ENCODE results near the gene BCOR. TPM values are rescaled to one million over a fixed set of nuclear protein-coding genes. Genes with fewer than 3 reads are reported as not detected.

The BCOR gene
- total and polyA plus RNA-seq, 2 of the 13 experiments (the other 11 are each of a cell fraction or from before 2014, with no cell fraction given), result 14.3 to 15.2 TPM

DNA sequence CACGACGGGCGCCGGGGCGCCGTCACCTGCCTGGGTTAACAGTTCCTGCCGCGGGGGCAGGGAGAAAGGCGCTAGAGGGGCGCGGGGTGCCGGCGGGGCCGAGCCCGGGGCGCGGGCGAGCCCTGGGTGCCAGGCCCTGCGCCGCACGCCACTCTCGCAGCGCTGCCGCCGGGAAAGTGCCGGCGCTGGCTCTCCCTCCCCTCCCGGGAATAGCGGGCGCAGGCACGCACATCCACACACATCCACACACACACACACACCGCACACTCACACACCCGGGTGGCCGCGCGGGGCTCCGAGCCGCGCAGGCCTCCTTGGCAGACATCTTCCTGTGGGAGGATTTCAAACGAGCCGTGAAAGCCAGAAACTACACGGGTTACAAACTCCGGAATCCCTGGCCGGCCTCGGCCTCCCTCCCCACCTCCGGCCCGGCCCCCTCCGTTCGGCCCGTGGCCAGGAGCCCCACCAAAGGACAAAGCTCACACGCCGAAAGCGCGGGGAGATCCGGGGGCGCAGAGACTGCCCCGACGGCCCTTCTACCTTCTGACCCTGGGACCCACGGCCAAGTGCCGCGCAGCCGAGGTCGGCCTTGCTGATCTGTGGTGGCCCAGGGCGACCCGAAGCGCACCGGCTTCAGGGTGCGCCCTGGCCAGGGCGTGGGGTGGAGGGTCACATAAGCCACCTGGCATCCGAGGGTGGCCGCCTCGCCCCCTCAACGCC is 92.3 kb downstream of the BCOR start:
- DNase-seq (ENCODE audit: low spot score) (no peak), FAIRE-seq (no peak), ATAC-seq (no peak)
- no peak overlapping the region for H3K27ac ChIP-seq (ENCODE audit: extremely low read length, insufficient read depth, low read length)
- H3K36me3 ChIP-seq (replicated peaks in 1 of 2; ENCODE audit: control insufficient read depth in 1 of 2, insufficient read depth in 2 of 2, low read length in 2 of 2), result no peaks in the 10 kb centered on the region
- no peaks in the 10 kb centered on the region for H3K27me3 ChIP-seq (ENCODE audit: control insufficient read depth in 1 of 2, insufficient read depth in 2 of 2, low read length in 2 of 2)
- H3K4me1 ChIP-seq (ENCODE audit: insufficient read depth, low read length), result peaks cover 36% of the 10 kb centered on the region
- POLR2A ChIA-PET, result no interaction called here
- no peaks in the 10 kb centered on the region for H3K9me3 ChIP-seq (ENCODE audit: low read length)
- no peak overlapping the region for H3K4me3 ChIP-seq (replicated peaks in 1 of 3; ENCODE audit: insufficient read depth in 1 of 3, low read depth in 2 of 3, low read length in 3 of 3)
- H3K9ac ChIP-seq (ENCODE audit: insufficient read depth, low read depth, low read length), result no peak overlapping the region
- H3K4me2 ChIP-seq (ENCODE audit: low read depth, low read length), result no peak overlapping the region
- 100% methylated on average over 10 of the region's 73 CpGs for WGBS (ENCODE audit: low lambda C conversion rate)
- no peak overlapping the region for H2AFZ ChIP-seq (ENCODE audit: low read length)
- intact Hi-C loops (cut with micrococcal nuclease; ENCODE audit: unreplicated experiment), result no loop called here
- CTCF ChIA-PET (ENCODE audit: low intra/inter-chr PET ratio, low total read pairs), result no interaction called here
- no peak for TF ChIP-seq BRD4 (CRISPR knock-in tag; IDR thresholded peaks at IDR 0.05)
- no peak for TF ChIP-seq GABPA (IDR thresholded peaks at IDR 0.05; ENCODE audit: low read depth, low read length)
- TF ChIP-seq GABPA (CRISPR knock-in tag; IDR thresholded peaks at IDR 0.05; ENCODE audit: low read depth), result no peak
- no peak for TF ChIP-seq MATR3 (CRISPR knock-in tag; IDR thresholded peaks at IDR 0.05)
- TF ChIP-seq ZNF275 (CRISPR knock-in tag; IDR thresholded peaks at IDR 0.05; ENCODE audit: borderline replicate concordance), result no peak
- no peak for TF ChIP-seq ZNF720 (CRISPR knock-in tag; IDR thresholded peaks at IDR 0.05)
- no peak for TF ChIP-seq RFXANK (CRISPR knock-in tag; IDR thresholded peaks at IDR 0.05)
- no peak for TF ChIP-seq HNRNPK (IDR thresholded peaks at IDR 0.05; ENCODE audit: low read depth, low read length, poor library complexity, severe bottlenecking)
- TF ChIP-seq, protein P1, sequence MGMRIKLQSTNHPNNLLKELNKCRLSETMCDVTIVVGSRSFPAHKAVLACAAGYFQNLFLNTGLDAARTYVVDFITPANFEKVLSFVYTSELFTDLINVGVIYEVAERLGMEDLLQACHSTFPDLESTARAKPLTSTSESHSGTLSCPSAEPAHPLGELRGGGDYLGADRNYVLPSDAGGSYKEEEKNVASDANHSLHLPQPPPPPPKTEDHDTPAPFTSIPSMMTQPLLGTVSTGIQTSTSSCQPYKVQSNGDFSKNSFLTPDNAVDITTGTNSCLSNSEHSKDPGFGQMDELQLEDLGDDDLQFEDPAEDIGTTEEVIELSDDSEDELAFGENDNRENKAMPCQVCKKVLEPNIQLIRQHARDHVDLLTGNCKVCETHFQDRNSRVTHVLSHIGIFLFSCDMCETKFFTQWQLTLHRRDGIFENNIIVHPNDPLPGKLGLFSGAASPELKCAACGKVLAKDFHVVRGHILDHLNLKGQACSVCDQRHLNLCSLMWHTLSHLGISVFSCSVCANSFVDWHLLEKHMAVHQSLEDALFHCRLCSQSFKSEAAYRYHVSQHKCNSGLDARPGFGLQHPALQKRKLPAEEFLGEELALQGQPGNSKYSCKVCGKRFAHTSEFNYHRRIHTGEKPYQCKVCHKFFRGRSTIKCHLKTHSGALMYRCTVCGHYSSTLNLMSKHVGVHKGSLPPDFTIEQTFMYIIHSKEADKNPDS (CRISPR knock-in tag; IDR thresholded peaks at IDR 0.05), result no peak
- TF ChIP-seq, protein P2, sequence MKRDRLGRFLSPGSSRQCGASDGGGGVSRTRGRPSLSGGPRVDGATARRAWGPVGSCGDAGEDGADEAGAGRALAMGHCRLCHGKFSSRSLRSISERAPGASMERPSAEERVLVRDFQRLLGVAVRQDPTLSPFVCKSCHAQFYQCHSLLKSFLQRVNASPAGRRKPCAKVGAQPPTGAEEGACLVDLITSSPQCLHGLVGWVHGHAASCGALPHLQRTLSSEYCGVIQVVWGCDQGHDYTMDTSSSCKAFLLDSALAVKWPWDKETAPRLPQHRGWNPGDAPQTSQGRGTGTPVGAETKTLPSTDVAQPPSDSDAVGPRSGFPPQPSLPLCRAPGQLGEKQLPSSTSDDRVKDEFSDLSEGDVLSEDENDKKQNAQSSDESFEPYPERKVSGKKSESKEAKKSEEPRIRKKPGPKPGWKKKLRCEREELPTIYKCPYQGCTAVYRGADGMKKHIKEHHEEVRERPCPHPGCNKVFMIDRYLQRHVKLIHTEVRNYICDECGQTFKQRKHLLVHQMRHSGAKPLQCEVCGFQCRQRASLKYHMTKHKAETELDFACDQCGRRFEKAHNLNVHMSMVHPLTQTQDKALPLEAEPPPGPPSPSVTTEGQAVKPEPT (CRISPR knock-in tag; IDR thresholded peaks at IDR 0.05; ENCODE audit: low read depth), result no peak
- TF ChIP-seq KMT2B (CRISPR knock-in tag; IDR thresholded peaks at IDR 0.05), result no peak
- TF ChIP-seq NONO (IDR thresholded peaks at IDR 0.05), result no peak
- TF ChIP-seq NONO (CRISPR knock-in tag; conservative IDR thresholded peaks at IDR 0.05), result no peak
- H4K20me1 ChIP-seq (ENCODE audit: insufficient read depth, low read length), result no peaks in the 10 kb centered on the region
- BruUV-seq (replicated peaks), result no TSS peak
- in situ Hi-C loops (cut with HindIII; ENCODE audit: extremely low pct_ligation_motif_present, low pct_unique_long_range_greater_than_20kb), result no loop called here
- H3K79me2 ChIP-seq (ENCODE audit: insufficient read depth, low read length), result no peaks in the 10 kb centered on the region
